Neuronal stem cell (in vitro differentiated cells): ENCODE data around the gene MED25.
A peak's percentile ranks its signal among the peaks of the same experiment; 100 is the strongest.

Experiments
- DNase-seq: peaks from one replicate; pipeline ENCODE4 v3.0.0-alpha.2; 2013; ENCODE audit warnings: low spot score
- H2AFZ ChIP-seq: one replicate; pipeline ENCODE4 v1.6.1; 2013; ENCODE audit warnings: mild to moderate bottlenecking, low read length, inconsistent platforms
- H2AK5ac ChIP-seq: 2 replicates; pipeline ENCODE4 v1.6.1; 2013; ENCODE audit warnings: low read depth, mild to moderate bottlenecking, inconsistent platforms, low read length, moderate library complexity, mixed read lengths
- H2BK120ac ChIP-seq: 2 replicates; pipeline ENCODE4 v1.6.1; 2013; ENCODE audit warnings: low read depth, mild to moderate bottlenecking, inconsistent platforms, low read length, moderate library complexity, mixed read lengths
- H2BK12ac ChIP-seq: one replicate; pipeline ENCODE4 v1.6.1; 2013; ENCODE audit warnings: low read length, inconsistent platforms
- H2BK15ac ChIP-seq: 2 replicates; pipeline ENCODE4 v1.6.1; 2013; ENCODE audit warnings: mild to moderate bottlenecking, low read length, inconsistent platforms, mixed read lengths
- H2BK5ac ChIP-seq: one replicate; pipeline ENCODE4 v1.6.1; 2013; ENCODE audit warnings: inconsistent platforms, mild to moderate bottlenecking, low read length, moderate library complexity
- H3K14ac ChIP-seq: one replicate; pipeline ENCODE4 v1.6.1; 2013; ENCODE audit warnings: low read length, inconsistent platforms
- H3K18ac ChIP-seq: 2 replicates; pipeline ENCODE4 v1.6.1; 2013; ENCODE audit warnings: low read length, inconsistent platforms
- H3K23ac ChIP-seq: 2 replicates; pipeline ENCODE4 v1.6.1; 2013; ENCODE audit warnings: low read depth, mild to moderate bottlenecking, mixed read lengths, low read length, inconsistent platforms; ENCODE audit not compliant: poor library complexity
- H3K27ac ChIP-seq: replicated peaks from 3 replicates; pipeline ENCODE4 v1.5.1; 2013; ENCODE audit warnings: low read length, inconsistent platforms
- H3K27me3 ChIP-seq, 3 experiments: 2 replicates each; pipeline ENCODE4 v1.6.1; 2013; ENCODE audit warnings: low read length in 3 of 3, mild to moderate bottlenecking in 2 of 3, inconsistent platforms in 1 of 3, low read depth in 1 of 3, mixed read lengths in 1 of 3, moderate library complexity in 1 of 3; ENCODE audit not compliant: control insufficient read depth in 3 of 3, insufficient read depth in 3 of 3
- H3K36me3 ChIP-seq, 2 donors: replicated peaks in 1 of 2; 2 replicates each; pipeline ENCODE4 v1.6.1; 2013; ENCODE audit warnings: low read length in 2 of 2; ENCODE audit not compliant: control insufficient read depth in 2 of 2, insufficient read depth in 2 of 2
- H3K4ac ChIP-seq: 2 replicates; pipeline ENCODE4 v1.6.1; 2013; ENCODE audit warnings: inconsistent platforms, mild to moderate bottlenecking, low read length, moderate library complexity
- H3K4me1 ChIP-seq, 2 donors: 1 replicate in 1 of 2; 2 replicates in 1 of 2; pipeline ENCODE4 v1.6.1; 2013; ENCODE audit warnings: low read length in 2 of 2, low read depth in 1 of 2; ENCODE audit not compliant: control insufficient read depth in 2 of 2, insufficient read depth in 1 of 2
- H3K4me2 ChIP-seq: one replicate; pipeline ENCODE4 v1.6.1; 2013; ENCODE audit warnings: mild to moderate bottlenecking, low read length, inconsistent platforms; ENCODE audit not compliant: insufficient read depth, poor library complexity, severe bottlenecking
- H3K4me3 ChIP-seq, 2 donors: 2 replicates each; pipeline ENCODE4 v1.5.1; 2013; ENCODE audit warnings: low read length in 2 of 2, mild to moderate bottlenecking in 2 of 2, inconsistent platforms in 1 of 2, moderate library complexity in 1 of 2
- H3K79me1 ChIP-seq: one replicate; pipeline ENCODE4 v1.6.1; 2013; ENCODE audit warnings: low read depth, mild to moderate bottlenecking, inconsistent platforms, low read length, moderate library complexity
- H3K9ac ChIP-seq: one replicate; pipeline ENCODE4 v1.6.1; 2013; ENCODE audit warnings: mild to moderate bottlenecking, low read depth, low read length, inconsistent platforms; ENCODE audit not compliant: poor library complexity
- H3K9me3 ChIP-seq, 2 donors: replicated peaks in 1 of 2; 2 replicates each; pipeline versions ENCODE3 to v1.6.1; 2013; ENCODE audit warnings: low read length in 2 of 2, mild to moderate bottlenecking in 2 of 2, inconsistent platforms in 1 of 2, low read depth in 1 of 2, mixed read lengths in 1 of 2, moderate library complexity in 1 of 2; ENCODE audit not compliant: control insufficient read depth in 2 of 2, insufficient read depth in 1 of 2
- H4K8ac ChIP-seq: one replicate; pipeline ENCODE4 v1.6.1; 2013; ENCODE audit warnings: low read depth, mild to moderate bottlenecking, inconsistent platforms, low read length, moderate library complexity
- H4K91ac ChIP-seq: one replicate; pipeline ENCODE4 v1.6.1; 2013; ENCODE audit warnings: low read length, low read depth, mild to moderate bottlenecking, inconsistent platforms; ENCODE audit not compliant: poor library complexity
- WGBS, 2 donors: extraction: QIAGEN DNeasy Blood & Tissue Kit; methylation state at CpG; one replicate each; pipeline ENCODE4 v1.1.7; 2013; ENCODE audit warnings: missing lambda C conversion rate in 2 of 2, mixed read lengths in 1 of 2; ENCODE audit not compliant: insufficient read length in 2 of 2, insufficient replicate concordance in 1 of 2; ENCODE audit errors: extremely low coverage in 2 of 2; 5-methylcytosine and 5-hydroxymethylcytosine counted together

Gene MED25

DNA sequence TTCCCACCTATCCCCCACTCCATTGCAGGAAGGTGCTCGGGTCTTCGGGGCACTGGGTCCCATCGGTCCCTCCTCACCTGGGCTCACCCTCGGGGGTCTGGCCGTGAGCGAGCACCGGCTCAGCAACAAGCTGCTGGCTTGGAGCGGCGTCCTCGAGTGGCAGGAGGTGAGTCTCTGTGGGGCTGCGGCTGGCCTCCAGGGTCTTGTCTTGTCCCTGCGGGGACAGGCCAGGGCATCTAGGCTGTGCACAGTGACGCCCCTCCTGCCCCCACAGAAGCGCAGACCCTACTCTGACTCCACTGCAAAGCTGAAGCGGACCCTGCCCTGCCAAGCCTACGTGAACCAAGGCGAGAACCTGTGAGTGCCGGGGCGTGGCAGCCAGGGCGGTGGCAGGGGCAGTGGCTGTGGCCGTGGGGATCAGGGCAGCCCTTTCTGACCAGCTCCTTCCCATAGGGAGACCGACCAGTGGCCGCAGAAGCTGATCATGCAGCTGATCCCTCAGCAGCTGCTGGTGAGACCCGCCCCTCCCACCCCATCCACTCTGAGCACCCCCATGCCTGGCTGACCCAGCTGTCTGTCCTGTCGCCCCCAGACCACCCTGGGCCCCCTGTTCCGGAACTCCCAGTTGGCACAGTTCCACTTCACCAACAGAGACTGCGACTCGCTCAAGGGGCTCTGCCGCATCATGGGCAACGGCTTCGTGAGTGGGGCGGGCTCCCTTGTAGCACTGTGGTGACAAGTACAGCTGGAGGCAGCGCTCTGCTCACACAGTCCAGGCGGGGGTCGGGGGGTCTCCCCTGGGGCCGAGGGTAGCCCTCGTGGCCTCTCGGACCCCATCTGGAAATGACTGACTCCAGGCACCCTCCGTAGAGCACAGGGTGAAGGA, 36.5 kb downstream of the MED25 start:
- Histone ChIP-seq H3K4me3 (no peak overlapping the region), H4K91ac (no peak overlapping the region), H3K9ac (no peak overlapping the region), H2BK12ac (no peak overlapping the region), H2AFZ (no peak overlapping the region), H3K14ac (no peak overlapping the region), H4K8ac (peak overlapping the region; percentile 6), H3K27me3 (no peaks in the 10 kb centered on the region), H3K4me1 (peaks cover 11 to 17% of the 10 kb centered on the region in 2 donors), H3K9me3 (no peaks in the 10 kb centered on the region), H3K4ac (no peak overlapping the region), H3K27ac (no peak overlapping the region), H3K4me2 (no peak overlapping the region), H2AK5ac (no peak overlapping the region), H3K36me3 (peaks cover 56 to 83% of the 10 kb centered on the region in 2 donors), H3K79me1 (peaks cover 23% of the 10 kb centered on the region), H3K18ac (peak overlapping the region; percentile 16), H2BK15ac (no peak overlapping the region), H2BK120ac (no peak overlapping the region), H3K23ac (peak overlapping the region; percentile 27), H2BK5ac (peak overlapping the region; percentile 58)
- DNase-seq = no peak
- no CpG with 5 or more reads among the region's 39 CpGs for WGBS, 2 donors

DNA sequence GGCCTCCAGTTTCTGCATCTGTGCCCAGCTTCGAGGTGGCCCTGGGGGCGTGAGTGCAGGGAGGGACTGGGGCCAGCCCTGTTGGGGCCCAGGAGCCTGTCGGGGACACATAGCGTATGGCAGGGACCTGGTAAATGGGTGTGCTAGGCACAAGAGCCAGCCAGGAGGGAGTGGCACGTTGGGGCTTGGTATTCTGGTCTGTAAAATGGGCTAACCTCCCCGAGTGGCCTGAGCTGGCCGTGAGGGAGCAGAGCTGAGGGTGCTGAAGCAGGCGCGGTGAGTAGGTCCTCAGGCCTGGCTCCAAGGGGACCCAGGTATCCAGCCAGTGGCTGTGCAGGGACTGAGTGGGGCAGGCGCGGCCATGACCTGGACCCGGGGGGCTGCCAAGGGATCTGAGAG, 37.2 kb downstream of the MED25 start:
- no peak overlapping the region for H3K27ac ChIP-seq
- H3K27me3 ChIP-seq = no peaks in the 10 kb centered on the region
- H3K36me3 ChIP-seq = peaks cover 60 to 83% of the 10 kb centered on the region in 2 donors
- no peaks in the 10 kb centered on the region for H3K9me3 ChIP-seq
- H2AFZ ChIP-seq = no peak overlapping the region
- no peak overlapping the region for H2BK120ac ChIP-seq
- H4K91ac ChIP-seq = no peak overlapping the region
- H3K4me3 ChIP-seq = no peak overlapping the region
- WGBS, 2 donors = no CpG with 5 or more reads among the region's 12 CpGs
- H3K4me1 ChIP-seq = peaks cover 9 to 15% of the 10 kb centered on the region in 2 donors
- no peak overlapping the region for H2BK12ac ChIP-seq
- H3K18ac ChIP-seq = no peak overlapping the region
- no peak for DNase-seq
- no peak overlapping the region for H3K9ac ChIP-seq
- no peak overlapping the region for H3K4ac ChIP-seq
- H3K23ac ChIP-seq = peak overlapping the region; percentile 50
- H2BK5ac ChIP-seq = peak overlapping the region; percentile 32
- H3K14ac ChIP-seq = no peak overlapping the region
- H2BK15ac ChIP-seq = no peak overlapping the region
- no peak overlapping the region for H2AK5ac ChIP-seq
- H4K8ac ChIP-seq = peak overlapping the region; percentile 6
- peaks cover 26% of the 10 kb centered on the region for H3K79me1 ChIP-seq
- H3K4me2 ChIP-seq = no peak overlapping the region

GRCh38 chr19:49855676-49856573, 37.8 kb downstream of the MED25 start:
- no peak overlapping the region for H3K14ac ChIP-seq
- H3K27ac ChIP-seq = no peak overlapping the region
- peaks cover 9 to 14% of the 10 kb centered on the region in 2 donors for H3K4me1 ChIP-seq
- H3K18ac ChIP-seq = no peak overlapping the region
- H3K27me3 ChIP-seq = no peaks in the 10 kb centered on the region
- no CpG with 5 or more reads among the region's 21 CpGs for WGBS, 2 donors
- H3K79me1 ChIP-seq = peaks cover 26% of the 10 kb centered on the region
- H3K4me2 ChIP-seq = no peak overlapping the region
- no peak overlapping the region for H2AK5ac ChIP-seq
- H2AFZ ChIP-seq = no peak overlapping the region
- H4K8ac ChIP-seq = peak overlapping the region; percentile 43
- H2BK5ac ChIP-seq = peak overlapping the region; percentile 35
- no peak overlapping the region for H4K91ac ChIP-seq
- peaks cover 67 to 89% of the 10 kb centered on the region in 2 donors for H3K36me3 ChIP-seq
- H3K4me3 ChIP-seq = no peak overlapping the region
- H2BK12ac ChIP-seq = no peak overlapping the region
- H3K4ac ChIP-seq = no peak overlapping the region
- H3K23ac ChIP-seq = peak overlapping the region; percentile 97
- H2BK120ac ChIP-seq = no peak overlapping the region
- DNase-seq = no peak
- H3K9me3 ChIP-seq = no peaks in the 10 kb centered on the region
- no peak overlapping the region for H2BK15ac ChIP-seq
- peak overlapping the region; percentile 60 for H3K9ac ChIP-seq
